GM23338 (cell line): Measurements from ENCODE around the gene HS1BP3. TPM values are rescaled to one million over a fixed set of nuclear protein-coding genes. Genes with fewer than 3 reads are reported as not detected.

ENCODE experiments used
- CREB1 ChIP-seq: fragments of 250-450 bp; sonication (Bioruptor Pico); IDR thresholded peaks from 2 replicates; pipeline ENCODE4 v1.5.0; 2020; ENCODE audit warnings: low read depth, mild to moderate bottlenecking, moderate library complexity
- CTCF ChIP-seq, 2 experiments: fragments of 200-600 bp in 1 of 2; sonication (generic) in 1 of 2; conservative IDR thresholded peaks; 2 replicates each; pipeline versions ENCODE4 v1.5.1 to v1.6.1; 2016 to 2017; ENCODE audit warnings: antibody characterized with exemption in 2 of 2, low read depth in 2 of 2, mild to moderate bottlenecking in 2 of 2, moderate library complexity in 1 of 2
- EZH2 ChIP-seq: fragments of 200-600 bp; sonication (generic); IDR thresholded peaks from one replicate; pipeline ENCODE4 v1.8.0; 2017; ENCODE audit warnings: antibody characterized with exemption, mild to moderate bottlenecking, low read depth; ENCODE audit not compliant: unreplicated experiment
- EZH2phosphoT487 ChIP-seq: fragments of 200-600 bp; sonication (generic); IDR thresholded peaks from one replicate; pipeline ENCODE4 v1.8.1; 2018; ENCODE audit warnings: antibody characterized with exemption; ENCODE audit not compliant: unreplicated experiment
- JUNB ChIP-seq: IDR thresholded peaks from one replicate; pipeline ENCODE4 v1.6.1; 2016; ENCODE audit warnings: antibody characterized with exemption; ENCODE audit not compliant: unreplicated experiment
- NANOG ChIP-seq: IDR thresholded peaks from 2 replicates; pipeline ENCODE4 v1.6.1; 2016; ENCODE audit warnings: antibody characterized with exemption, borderline replicate concordance
- REST ChIP-seq: IDR thresholded peaks from one replicate; pipeline ENCODE4 v1.6.1; 2018; ENCODE audit warnings: antibody characterized with exemption; ENCODE audit not compliant: unreplicated experiment
- ZNF114 ChIP-seq: fragments of 250-450 bp; sonication (Bioruptor Pico); IDR thresholded peaks from 2 replicates; pipeline ENCODE4 v1.5.0; 2020; ENCODE audit warnings: mild to moderate bottlenecking, moderate library complexity
- ZNF331 ChIP-seq: fragments of 250-450 bp; sonication (Bioruptor Pico); IDR thresholded peaks from 2 replicates; pipeline ENCODE4 v1.5.0; 2020; ENCODE audit warnings: low read depth, mild to moderate bottlenecking, moderate library complexity
- ZNF462 ChIP-seq: fragments of 250-450 bp; sonication (Bioruptor Pico); IDR thresholded peaks from 2 replicates; pipeline ENCODE4 v1.5.0; 2020; ENCODE audit warnings: mild to moderate bottlenecking, moderate library complexity
- polyA plus RNA-seq: library from polyadenylated mRNA; unstranded; fragments of >200 nt; fragmentation: Nextera tagmentation; extraction: Ambion mirVana; gene quantifications from 2 replicates; pipeline ENCODE4 v1.2.1, GENCODE V29; 2016
- total RNA-seq: library from RNA; depleted of rRNA; stranded (reverse); fragments of >200 nt; shearing (Covaris generic); gene quantifications from 2 replicates; pipeline ENCODE4 v1.2.3, GENCODE V29; 2014
- TF ChIP-seq, protein P1 (sequence below): IDR thresholded peaks from 2 replicates; pipeline ENCODE4 v1.6.1; 2016; ENCODE audit warnings: antibody characterized with exemption

Gene HS1BP3
- total and polyA plus RNA-seq, 2 experiments from 2014 or later, result 7.2 to 15.0 TPM

- TF ChIP-seq ZNF462 (CRISPR knock-in tag), result no peak
- no peak for TF ChIP-seq CREB1 (CRISPR knock-in tag)
- TF ChIP-seq CTCF (conservative IDR thresholded peaks at IDR 0.05; ENCODE audit: low read depth in 2 of 2), result no peak
- TF ChIP-seq NANOG, result no peak
- no peak for TF ChIP-seq JUNB
- no peak for TF ChIP-seq REST
- no peak for TF ChIP-seq ZNF331 (CRISPR knock-in tag)
- no peak for TF ChIP-seq EZH2phosphoT487
- TF ChIP-seq, protein P1, sequence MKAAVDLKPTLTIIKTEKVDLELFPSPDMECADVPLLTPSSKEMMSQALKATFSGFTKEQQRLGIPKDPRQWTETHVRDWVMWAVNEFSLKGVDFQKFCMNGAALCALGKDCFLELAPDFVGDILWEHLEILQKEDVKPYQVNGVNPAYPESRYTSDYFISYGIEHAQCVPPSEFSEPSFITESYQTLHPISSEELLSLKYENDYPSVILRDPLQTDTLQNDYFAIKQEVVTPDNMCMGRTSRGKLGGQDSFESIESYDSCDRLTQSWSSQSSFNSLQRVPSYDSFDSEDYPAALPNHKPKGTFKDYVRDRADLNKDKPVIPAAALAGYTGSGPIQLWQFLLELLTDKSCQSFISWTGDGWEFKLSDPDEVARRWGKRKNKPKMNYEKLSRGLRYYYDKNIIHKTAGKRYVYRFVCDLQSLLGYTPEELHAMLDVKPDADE, result no peak
- TF ChIP-seq EZH2, result no peak
- TF ChIP-seq ZNF114 (CRISPR knock-in tag), result no peak
Measured at GRCh38 chr2:20584045-20584398, 66.9 kb downstream of the HS1BP3 start (continued).
